Epidermal melanocyte (primary cell): Measurements from ENCODE around the gene RNF128.

Source experiments
- DNase-seq: peaks from one replicate; pipeline ENCODE4 v3.0.0; 2011; ENCODE audit warnings: low spot score; ENCODE audit not compliant: insufficient read length

The RNF128 gene

GRCh38 chrX:106726485-106727437, at the start of gene RNF128:
Gene RNF128 (plus strand): TSS chrX:106726701. CDS start chrX:106726914, 213 bp downstream.
- no peak for DNase-seq

DNA sequence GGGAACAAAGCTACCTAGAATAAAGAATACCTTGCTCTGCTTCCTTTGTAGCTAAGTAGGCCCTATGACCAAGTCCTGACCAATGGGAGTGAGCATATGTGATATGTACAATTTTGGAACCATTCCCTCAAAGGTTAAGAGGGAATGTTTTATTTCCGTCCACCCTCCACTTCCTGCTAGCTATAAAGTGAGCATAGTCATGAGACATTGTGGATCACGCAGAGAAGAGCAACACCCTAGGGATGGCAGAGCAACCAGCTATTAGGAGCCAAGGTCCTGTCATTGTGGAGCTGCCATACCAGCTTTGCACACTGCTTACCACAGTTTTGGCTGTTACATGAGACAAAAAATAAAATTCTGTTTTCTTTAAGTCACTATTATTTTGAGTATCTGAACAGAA, 45.8 kb upstream of the RNF128 start:
- DNase-seq, result no peak

GRCh38 chrX:106684207-106684606, 42.3 kb upstream of the RNF128 start:
- no peak for DNase-seq

GRCh38 chrX:106692425-106693065, 34.0 kb upstream of the RNF128 start:
- DNase-seq, result no peak

DNA sequence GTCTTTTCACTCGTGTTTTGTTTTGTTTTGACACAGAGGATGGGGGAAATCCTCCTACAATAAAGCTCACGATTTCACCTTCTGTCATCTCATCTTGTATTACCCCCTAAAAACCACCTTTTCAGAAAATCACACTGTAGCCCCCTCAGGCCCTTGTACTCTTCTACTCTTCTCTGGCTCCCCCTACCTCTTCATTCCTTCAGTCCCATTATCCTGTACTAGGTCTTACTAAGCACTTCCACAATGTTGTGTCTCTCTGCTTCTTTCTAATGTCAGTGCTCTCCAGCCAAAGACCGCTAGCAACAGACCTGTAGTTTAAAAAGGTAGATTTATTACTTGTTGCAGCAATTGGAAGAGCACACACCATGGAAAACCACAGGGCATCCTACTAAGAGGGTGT, 30.0 kb upstream of the RNF128 start:
- no peak for DNase-seq

DNA sequence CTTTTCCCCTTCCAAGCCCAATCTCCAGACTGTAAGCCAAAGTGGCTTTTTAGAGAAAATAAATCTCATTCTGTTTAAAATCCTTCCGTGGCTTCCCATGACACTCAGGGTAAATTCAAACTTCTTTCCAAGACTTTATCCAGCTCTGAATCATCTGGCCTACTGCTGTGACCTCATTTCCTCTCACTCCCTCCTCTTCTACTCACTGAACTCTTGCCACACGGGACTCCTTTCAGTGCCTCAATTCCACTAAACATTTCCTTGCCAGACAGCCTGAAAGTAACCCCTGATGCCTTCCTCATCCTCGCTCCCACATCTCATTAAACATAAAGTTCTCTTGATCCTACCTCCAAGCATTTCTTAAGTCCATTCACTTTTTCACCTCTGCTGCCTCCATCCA, 27.8 kb upstream of the RNF128 start:
- no peak for DNase-seq

GRCh38 chrX:106702636-106703035, 23.9 kb upstream of the RNF128 start:
- no peak for DNase-seq

DNA sequence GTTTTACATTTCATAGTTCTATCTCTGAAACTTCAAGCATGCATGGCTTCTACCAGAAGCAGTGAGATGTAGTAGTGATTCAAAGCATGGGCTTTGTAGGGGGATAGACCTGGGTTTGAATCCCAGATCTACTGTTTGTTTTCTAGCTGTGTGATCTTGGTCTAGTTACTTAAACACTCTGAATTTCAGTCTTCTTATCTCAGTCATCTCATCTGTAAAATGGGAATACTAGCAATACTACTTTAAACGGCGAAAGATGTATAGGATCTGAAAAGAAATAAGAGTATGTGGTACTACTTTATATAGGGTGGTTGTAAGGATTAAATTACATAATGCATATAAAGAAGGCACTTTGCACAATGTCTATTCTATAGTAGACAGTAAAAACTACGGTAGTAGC, 20.0 kb upstream of the RNF128 start:
- DNase-seq, result no peak

DNA sequence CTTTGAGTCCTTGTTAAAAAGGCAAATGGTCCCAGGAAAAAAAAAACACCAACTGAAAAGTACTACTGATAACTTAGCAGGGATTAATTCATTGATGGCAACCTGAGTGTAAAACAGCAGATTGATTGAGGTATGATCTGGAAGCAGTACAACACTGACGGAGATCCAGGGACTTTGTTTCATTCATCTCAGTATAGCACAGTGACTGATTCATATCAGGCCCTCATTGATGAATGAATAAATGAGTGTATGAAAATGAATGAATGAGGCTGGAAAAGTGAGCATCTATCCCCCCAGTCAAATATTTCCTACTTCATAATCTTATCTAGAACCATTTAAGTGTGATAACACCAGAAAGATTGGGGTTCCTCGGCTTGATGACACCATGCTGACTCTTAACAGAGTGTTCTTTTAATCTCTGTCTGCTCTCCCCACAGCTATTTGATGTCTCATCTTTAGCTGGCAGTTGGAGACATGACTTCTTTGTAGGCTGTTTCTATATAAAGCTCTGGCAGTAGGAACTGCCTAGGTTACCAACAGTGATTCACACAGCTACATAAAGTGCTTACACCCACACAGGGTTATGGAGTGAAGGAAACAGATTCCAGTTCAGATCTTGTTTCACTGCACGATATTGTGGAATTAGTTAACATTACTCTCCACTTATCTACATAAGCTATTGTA, 18.6 kb upstream of the RNF128 start:
- DNase-seq, result no peak

DNA sequence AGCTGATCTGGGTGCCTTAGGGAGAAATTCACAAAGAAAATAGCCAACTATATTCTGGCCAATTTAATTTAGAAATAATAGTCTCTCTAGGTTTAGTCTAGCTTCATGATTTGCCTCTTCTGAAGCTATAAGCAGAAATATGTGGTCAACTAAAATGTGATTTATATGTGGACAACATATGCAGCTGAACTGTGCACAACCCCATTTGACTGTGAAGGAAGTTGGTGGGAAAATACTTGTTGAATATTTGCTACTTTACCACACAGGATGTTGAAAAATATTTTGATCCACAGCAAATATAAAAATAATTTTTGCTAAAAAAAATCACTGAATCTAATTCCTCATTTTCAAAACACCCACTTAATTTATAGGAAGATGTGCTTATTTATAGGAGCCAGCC, 15.7 kb upstream of the RNF128 start:
- DNase-seq, result no peak

DNA sequence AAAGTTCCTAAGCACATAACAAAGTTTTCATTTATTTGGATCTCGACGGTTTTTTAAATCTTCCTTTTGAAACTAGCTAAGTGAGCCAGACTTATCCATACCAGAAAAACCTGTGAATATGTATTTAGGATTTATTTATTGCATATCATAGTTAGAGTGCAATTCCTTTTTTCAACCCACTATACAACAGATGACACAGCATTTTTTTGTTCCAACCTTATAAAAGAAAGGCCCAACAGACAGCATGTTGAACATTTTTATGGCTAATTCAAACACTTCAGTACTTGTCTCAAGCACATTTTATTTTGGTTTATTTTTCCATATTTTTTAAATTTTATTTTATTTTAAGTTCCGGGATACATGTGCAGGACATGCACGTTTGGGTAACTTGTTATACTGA, 15.1 kb upstream of the RNF128 start:
- no peak for DNase-seq

DNA sequence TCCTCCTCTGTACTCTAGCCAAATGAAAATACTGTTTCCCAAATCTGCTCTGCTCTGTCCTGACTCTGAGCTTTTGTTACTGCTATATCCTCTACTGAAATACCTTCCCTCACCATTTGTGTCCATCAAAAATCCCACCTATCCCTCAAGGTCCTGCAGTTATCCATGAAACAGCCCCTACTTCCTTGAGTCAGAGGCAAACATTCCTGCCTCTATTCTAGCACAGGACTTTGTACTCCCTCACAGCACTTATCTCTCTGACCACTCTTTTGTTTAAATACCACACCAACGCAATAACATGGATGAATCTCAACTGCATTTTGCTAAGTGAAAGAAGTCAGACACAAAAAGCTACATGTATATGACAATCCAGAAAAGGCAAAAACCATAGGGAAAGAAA, 10.5 kb upstream of the RNF128 start:
- no peak for DNase-seq

GRCh38 chrX:106716463-106716862, 10.0 kb upstream of the RNF128 start:
- DNase-seq, result no peak

GRCh38 chrX:106718709-106719108, 7.8 kb upstream of the RNF128 start:
- no peak for DNase-seq

GRCh38 chrX:106725931-106726330, 570 bp upstream of the RNF128 start:
- no peak for DNase-seq

DNA sequence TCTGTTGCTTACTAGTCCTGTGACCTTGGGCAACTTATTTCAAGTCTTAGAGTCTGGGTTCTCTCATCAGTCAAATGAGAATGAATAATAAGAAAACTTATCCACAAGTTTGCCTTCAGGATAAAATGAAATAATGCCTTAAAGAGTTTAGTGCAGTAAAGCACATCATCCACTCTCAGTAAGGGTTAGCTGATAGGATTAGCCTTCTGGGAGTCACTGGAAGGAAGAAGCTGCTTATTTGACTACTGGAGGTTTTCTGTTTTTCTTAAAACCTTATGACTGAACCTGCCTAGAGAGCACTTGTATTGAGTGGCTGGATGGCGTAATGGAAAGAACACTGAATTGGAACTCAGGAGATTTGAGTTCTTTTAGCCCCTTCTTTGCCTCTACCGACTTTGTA, 1.8 kb downstream of the RNF128 start:
- DNase-seq, result no peak

- DNase-seq, result no peak
These were observed 3.9 kb downstream of the RNF128 start for GRCh38 chrX:106730401-106730800.

- no peak for DNase-seq
These were observed 5.1 kb downstream of the RNF128 start for GRCh38 chrX:106731590-106731989.

- no peak for DNase-seq
These were observed 8.3 kb downstream of the RNF128 start for GRCh38 chrX:106734827-106735226.

DNA sequence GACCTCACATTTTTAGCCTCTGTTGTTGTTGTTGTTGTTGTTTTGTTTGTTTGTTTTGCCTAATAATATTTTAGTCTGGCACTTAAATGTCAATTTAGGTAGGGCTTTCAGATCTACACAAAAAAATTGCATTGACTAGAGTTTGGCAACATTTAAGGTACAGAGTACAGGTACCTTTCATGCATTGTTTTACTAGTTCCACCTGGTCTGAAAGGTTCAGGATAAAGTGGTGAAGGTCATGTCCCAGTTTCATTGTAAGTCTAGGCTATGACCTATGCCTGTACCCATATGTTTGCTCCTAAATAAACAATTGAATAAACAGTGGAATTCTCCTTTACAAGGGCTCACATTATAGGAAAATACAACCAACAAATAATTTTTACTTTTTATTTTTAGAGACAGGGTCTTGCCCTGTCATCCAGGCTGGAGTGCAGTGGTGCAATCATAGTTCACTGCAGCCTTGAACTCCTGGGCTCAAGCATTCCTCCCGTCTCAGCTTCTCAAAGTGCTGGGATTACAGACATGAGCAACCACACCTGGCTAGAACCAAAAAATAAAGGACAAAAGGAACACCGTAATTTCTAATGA, 13.8 kb downstream of the RNF128 start:
- DNase-seq, result no peak

- no peak for DNase-seq
These were observed 15.7 kb downstream of the RNF128 start for GRCh38 chrX:106742193-106742592.

DNA sequence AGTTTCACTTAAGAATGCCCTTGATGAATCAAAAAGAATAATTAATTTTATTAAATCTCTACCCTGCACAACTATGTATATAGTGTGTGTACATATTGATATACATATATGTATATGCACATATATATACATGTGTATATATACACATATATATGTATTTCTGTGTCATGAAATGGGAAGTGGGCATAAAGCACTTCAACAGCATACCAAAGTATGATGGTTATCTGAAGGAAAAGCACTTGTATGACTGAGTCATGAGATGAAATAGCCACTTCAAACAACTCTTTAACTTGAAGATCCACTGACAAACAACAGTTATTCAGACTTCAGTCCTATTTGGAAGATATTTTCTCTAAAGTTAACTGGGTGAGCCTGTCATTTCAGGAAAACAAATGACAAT, 16.3 kb downstream of the RNF128 start:
- no peak for DNase-seq
